ENCODE results near the gene CCDC33.

The CCDC33 gene

DNA sequence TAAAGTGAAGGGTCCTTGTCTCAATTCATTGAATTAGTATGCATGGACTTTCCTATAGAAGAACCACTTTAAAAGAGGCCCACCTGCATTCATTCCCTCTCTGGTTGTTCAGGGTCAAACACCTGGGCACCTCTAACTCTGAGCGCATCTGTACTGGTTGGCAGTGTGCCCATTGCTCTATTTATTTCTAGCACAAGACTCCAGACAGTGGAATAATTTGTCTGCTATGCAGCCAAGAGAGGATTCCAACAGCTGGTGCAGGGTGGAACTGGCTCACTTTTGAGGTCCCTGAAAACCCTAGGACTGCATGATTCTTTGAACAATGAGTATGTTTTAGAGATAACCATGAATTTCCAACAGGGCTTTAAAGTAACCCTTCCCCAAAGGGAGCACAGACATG is 57.9 kb downstream of the CCDC33 start:
- DNase-seq (ENCODE audit: low read depth) = no peak
- H3K4me3 ChIP-seq (ENCODE audit: low read depth, low read length) = no peak overlapping the region
- no peak for TF ChIP-seq CTCF (conservative IDR thresholded peaks at IDR 0.05; ENCODE audit: low read depth, low read length)

DNA sequence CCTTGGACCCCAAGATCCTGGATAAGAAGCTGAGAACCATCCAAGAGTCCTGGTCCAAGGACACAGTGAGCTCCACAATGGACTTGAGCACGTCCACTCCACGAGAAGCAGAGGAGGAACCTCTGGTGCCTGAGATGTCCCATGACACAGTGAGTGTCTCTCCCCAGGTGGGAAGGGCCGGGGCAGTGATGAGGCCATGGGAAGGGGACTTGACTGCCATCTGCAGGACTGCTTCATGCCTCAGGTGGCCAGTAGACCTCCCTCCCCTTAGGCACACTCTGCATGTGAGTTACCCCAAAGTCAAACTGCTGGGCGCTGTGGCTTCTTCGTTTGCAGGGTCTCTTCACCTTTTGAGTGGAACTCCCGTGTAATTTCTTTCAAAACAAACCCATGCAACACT is 59.7 kb downstream of the CCDC33 start:
- no peak for DNase-seq (ENCODE audit: low read depth)
- H3K4me3 ChIP-seq (ENCODE audit: low read depth, low read length) = no peak overlapping the region
- TF ChIP-seq CTCF (conservative IDR thresholded peaks at IDR 0.05; ENCODE audit: low read depth, low read length) = peak; percentile 22

DNA sequence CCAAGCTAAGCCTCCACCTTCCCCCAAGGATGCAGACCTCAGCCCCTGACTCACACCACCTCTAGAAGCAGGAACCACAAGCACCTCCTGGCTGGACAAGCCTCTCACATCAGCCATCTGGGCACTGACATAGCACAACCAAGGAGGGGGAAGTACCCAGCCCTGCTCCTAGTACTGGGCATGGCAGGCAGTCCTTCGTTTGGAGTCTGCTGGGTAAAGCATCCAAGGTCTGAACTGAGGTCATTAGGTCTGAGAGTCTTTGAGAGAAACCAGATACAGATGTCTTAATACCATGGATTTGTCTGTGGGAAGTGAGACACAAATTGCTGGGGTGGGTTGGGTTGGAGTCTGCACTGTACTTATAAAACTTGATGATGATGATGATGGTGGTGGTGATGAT is 61.8 kb downstream of the CCDC33 start:
- no peak overlapping the region for H3K4me3 ChIP-seq (ENCODE audit: low read depth, low read length)
- DNase-seq (ENCODE audit: low read depth) = no peak
- no peak for TF ChIP-seq CTCF (conservative IDR thresholded peaks at IDR 0.05; ENCODE audit: low read depth, low read length)

GRCh38 chr15:74300057-74300795 is 64.1 kb downstream of the CCDC33 start:
- no peak for DNase-seq (ENCODE audit: low read depth)
- H3K4me3 ChIP-seq (ENCODE audit: low read depth, low read length) = no peak overlapping the region
- no peak for TF ChIP-seq CTCF (conservative IDR thresholded peaks at IDR 0.05; ENCODE audit: low read depth, low read length)

DNA sequence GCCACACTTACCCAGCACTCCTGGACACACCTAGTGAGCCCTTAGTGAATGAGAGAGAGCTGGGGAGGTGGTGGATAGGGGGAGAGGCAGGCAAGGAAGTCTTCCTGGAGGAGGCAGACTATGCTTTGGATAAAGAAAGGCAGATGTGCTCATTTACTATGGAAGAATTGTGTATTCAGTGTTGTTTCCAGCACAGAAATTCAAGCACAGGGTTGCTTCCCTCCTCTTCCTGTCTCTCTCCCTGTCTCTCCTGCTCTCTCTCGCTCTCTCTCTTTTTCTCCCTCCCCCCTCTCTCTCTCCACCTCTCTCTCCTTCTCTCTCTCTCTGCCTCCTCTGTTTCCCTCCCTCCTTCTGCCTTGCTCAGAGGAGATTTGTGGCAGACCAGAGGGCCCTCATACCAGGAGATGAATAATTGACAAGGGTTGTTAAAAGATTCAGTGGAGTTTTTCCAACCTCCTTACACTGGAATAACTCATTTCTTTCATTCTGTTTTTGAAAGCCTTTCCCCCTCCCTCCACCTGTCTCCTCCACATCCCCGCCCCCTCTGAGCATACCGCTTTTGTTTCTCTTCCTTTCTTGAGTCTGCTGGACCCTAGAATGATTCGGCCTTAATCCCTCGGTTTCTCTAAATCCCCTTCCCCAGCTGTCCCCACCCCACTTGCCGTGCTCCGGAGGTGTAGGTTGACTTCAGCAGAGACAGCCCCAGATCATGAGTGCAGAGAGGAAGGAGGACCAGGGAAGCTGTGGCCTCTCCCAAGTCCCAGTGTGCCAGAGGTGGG is 65.6 kb downstream of the CCDC33 start:
- no peak for TF ChIP-seq CTCF (conservative IDR thresholded peaks at IDR 0.05; ENCODE audit: low read depth, low read length)
- DNase-seq (ENCODE audit: low read depth) = no peak
- no peak overlapping the region for H3K4me3 ChIP-seq (ENCODE audit: low read depth, low read length)

DNA sequence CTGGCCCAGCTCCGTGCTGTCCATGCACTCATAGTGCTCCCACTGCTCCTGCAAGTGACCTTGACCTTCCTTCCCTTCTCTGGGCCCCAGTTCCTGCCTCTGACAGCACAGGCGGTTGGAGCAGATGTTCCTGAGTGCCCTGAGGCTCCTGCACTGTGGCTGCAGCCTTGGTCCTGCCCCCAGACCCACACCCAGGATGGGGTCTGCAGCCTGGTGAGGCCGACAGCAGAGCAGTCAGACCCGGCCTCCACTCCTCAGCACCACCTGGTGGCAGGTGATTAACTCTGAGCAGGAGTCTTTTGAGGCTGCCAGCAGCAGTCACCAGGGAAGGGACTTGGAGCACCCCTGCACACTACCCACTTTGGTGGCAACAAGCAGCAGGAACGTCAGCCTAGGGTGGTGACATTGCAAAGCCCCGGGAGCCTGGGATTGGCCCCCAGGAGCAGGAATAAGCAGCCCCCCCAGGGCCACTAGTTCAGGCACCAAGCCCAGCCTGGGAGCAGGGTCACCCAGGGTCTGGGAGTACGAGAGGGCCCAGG is 66.8 kb downstream of the CCDC33 start:
- peak; percentile 53 for DNase-seq (ENCODE audit: low read depth)
- no peak overlapping the region for H3K4me3 ChIP-seq (ENCODE audit: low read depth, low read length)
- TF ChIP-seq CTCF (conservative IDR thresholded peaks at IDR 0.05; ENCODE audit: low read depth, low read length) = peak; percentile 83
